Central memory CD8-positive, alpha-beta T cell (primary cell): ENCODE results near the gene NCK2.

Experiments
- ATAC-seq: fragments of 150-1000 bp; cut with Tn5 transposase; replicated peaks from 2 replicates; pipeline ENCODE4 v1.10.0; 2022; ENCODE audit warnings: mild to moderate bottlenecking, moderate FRiP score, moderate number of reproducible peaks; ENCODE audit not compliant: poor library complexity, severe bottlenecking; ENCODE audit errors: extremely low read depth
- DNase-seq, 2 donors: peaks; one replicate each; pipeline ENCODE4 v3.0.0; 2021; ENCODE audit warnings: low spot score in 2 of 2
- H3K27ac Mint-ChIP-seq: one replicate; pipeline ENCODE4 v1.8.0; 2022; ENCODE audit warnings: low read depth, mild to moderate bottlenecking, moderate library complexity, mixed read lengths
- H3K27me3 Mint-ChIP-seq: one replicate; pipeline ENCODE4 v1.8.0; 2022; ENCODE audit warnings: mixed read lengths
- H3K36me3 Mint-ChIP-seq: one replicate; pipeline ENCODE4 v1.8.0; 2022; ENCODE audit warnings: mild to moderate bottlenecking, moderate library complexity, mixed read lengths; ENCODE audit not compliant: insufficient read depth
- H3K4me1 Mint-ChIP-seq: one replicate; pipeline ENCODE4 v1.8.0; 2022; ENCODE audit warnings: mixed read lengths
- H3K4me3 Mint-ChIP-seq: one replicate; pipeline ENCODE4 v1.8.0; 2022; ENCODE audit warnings: mild to moderate bottlenecking, moderate library complexity, mixed read lengths
- H3K9me3 Mint-ChIP-seq: one replicate; pipeline ENCODE4 v1.8.0; 2022; ENCODE audit warnings: mixed read lengths

Gene NCK2

GRCh38 chr2:105794926-105795574 is 50.3 kb downstream of the NCK2 start:
- Mint-ChIP-seq H3K4me1 (peaks cover 88% of the 10 kb centered on the region), H3K9me3 (no peaks in the 10 kb centered on the region), H3K27me3 (no peaks in the 10 kb centered on the region), H3K27ac (peak overlapping the region; percentile 94), H3K36me3 (peaks cover 16% of the 10 kb centered on the region), H3K4me3 (peak overlapping the region; percentile 75)
- ATAC-seq (no peak), DNase-seq (no peak)

DNA sequence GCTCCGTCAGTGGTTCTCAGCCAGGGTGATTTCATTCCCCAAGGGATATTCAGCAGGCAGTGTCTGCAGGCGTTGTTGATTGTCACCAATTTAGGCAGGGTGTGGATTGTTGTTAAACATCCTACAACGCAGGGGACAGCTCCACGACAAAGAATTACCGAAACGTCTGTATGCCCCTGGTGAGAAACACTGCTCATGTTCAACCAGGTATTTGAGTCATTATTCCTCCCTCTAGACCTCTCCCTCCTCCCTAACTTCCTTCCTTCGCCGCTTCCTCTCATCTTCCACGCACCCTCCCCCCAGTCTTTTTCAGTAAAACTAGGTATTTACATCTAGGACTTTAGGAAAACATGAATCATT is 50.8 kb downstream of the NCK2 start:
- H3K27ac Mint-ChIP-seq = peak overlapping the region; percentile 94
- ATAC-seq (no peak), DNase-seq (no peak)
- H3K27me3 Mint-ChIP-seq = no peaks in the 10 kb centered on the region
- H3K9me3 Mint-ChIP-seq = no peaks in the 10 kb centered on the region
- H3K4me3 Mint-ChIP-seq = peak overlapping the region; percentile 75
- peaks cover 88% of the 10 kb centered on the region for H3K4me1 Mint-ChIP-seq
- H3K36me3 Mint-ChIP-seq = peaks cover 16% of the 10 kb centered on the region

DNA sequence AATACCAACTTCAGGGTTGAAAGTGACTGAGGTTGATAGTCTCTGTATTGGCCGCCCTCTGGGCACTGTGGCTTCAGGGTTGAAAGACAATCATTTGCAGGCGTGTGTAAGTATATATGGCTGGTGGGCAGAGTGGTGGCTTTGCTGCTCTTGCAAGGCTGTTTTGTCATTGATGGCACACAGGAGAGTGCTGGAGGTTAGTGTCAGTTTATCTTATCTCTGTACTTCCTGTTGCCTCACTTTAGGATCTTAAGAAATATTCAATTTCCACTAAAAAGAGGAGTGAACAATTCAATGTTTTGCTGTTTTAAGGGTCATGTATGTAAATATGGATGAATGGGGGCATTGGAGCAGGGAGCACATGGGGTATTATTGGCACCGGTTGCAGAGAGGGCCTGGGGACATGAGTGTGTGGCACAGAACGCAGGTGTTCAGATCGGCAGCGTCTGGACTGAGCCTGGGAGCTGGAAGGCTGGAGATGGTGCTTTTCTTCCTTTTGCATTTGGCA is 51.5 kb downstream of the NCK2 start:
- no peaks in the 10 kb centered on the region for H3K27me3 Mint-ChIP-seq
- ATAC-seq (peak; percentile 50), DNase-seq (no peak)
- H3K4me1 Mint-ChIP-seq = peaks cover 88% of the 10 kb centered on the region
- peak overlapping the region; percentile 94 for H3K27ac Mint-ChIP-seq
- peak overlapping the region; percentile 75 for H3K4me3 Mint-ChIP-seq
- peaks cover 19% of the 10 kb centered on the region for H3K36me3 Mint-ChIP-seq
- H3K9me3 Mint-ChIP-seq = no peaks in the 10 kb centered on the region

- Mint-ChIP-seq H3K27me3 (no peaks in the 10 kb centered on the region), H3K36me3 (peaks cover 19% of the 10 kb centered on the region), H3K9me3 (no peaks in the 10 kb centered on the region), H3K4me1 (peaks cover 88% of the 10 kb centered on the region), H3K4me3 (peak overlapping the region; percentile 75), H3K27ac (peak overlapping the region; percentile 94)
- DNase-seq = no peak
- no peak for ATAC-seq
Observed at GRCh38 chr2:105796791-105797190, 52.1 kb downstream of the NCK2 start.

DNA sequence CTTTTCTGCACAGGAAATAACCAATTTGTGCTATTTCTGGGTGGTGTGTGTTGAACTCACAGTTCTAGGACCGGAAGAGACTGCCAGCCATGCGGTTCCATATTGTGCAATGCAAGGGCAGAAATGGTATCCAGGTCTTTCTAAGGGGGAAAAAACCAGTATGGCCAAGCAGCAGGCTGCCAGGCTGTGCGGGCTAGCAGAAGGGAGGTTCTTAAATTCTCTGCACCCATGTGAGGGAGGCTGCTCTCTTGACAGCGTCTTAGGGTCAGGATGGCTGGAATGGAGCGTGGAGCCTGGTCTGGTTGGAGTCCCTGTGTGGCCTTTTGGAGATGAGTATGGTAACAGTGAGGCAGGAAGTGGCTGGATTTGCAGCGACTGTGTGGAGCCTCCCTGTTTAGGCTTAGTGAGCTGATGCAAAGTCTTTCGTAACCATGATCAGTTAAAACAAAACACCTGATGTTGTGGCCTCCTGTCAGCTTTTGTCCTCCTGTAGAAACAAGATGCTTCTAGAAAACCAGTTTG is 52.6 kb downstream of the NCK2 start:
- H3K36me3 Mint-ChIP-seq = peaks cover 22% of the 10 kb centered on the region
- no peaks in the 10 kb centered on the region for H3K9me3 Mint-ChIP-seq
- peak in 1 of 2 donors; percentile 46 for DNase-seq

DNA sequence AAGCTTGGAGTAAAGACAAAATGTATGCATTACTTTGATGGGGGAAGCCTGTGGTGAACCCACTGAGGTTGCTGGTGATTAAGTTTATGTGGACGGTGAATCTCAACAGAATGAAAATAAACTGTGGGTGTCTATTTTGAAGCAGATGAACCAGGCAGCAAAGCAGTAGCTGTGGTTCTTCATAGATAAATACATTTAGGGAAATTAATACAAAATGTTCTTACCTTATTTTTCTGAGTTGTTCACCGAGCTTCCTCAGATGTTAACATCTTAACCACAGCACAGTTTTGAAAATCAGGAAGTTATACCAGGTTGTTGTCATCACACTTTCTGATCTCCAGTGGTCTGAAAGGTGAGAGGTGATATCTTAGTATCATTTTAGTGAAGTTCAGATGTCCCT is 53.9 kb downstream of the NCK2 start:
- DNase-seq = peak in 1 of 2 donors; percentile 40
- peak; percentile 30 for ATAC-seq
- H3K27ac Mint-ChIP-seq = peak overlapping the region; percentile 94

More for the DNA sequence above, 52.6 kb downstream of the NCK2 start:
- Mint-ChIP-seq H3K27ac (peak overlapping the region; percentile 94), H3K27me3 (no peaks in the 10 kb centered on the region), H3K4me3 (peak overlapping the region; percentile 74), H3K4me1 (peaks cover 88% of the 10 kb centered on the region)
- ATAC-seq = peak; percentile 42

DNA sequence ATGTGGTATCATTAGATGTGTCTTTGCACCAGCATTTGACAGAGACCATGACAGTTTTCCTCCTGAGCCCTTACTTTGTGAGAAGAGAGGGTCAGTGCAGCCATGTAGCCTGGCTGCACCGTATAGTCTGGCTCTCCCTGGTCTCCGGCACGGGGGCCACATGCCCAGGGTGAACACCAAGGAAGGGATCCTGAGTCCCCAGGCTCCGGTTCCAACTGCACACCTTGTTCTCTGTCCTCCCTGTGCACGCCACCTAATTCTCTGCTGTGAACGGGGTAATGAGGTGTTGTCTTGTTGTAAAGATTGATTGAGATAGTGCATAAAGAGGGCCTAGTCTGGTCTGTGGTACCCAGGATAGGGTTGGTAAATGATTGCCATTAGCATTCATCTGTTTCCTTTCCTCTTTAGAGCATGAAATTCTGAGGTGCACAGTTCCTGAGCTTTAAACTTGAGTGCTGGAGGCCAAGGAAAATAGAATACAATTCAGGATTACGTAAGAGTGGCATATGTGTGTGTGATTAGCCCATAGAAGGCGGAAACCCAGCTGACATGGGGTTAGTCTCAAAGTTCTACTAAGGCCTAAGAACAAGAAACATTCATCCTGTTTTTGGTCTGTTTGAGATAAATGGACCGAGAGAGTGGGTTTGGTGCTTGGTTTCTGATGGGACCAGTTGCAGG is 55.5 kb downstream of the NCK2 start:
- peak overlapping the region; percentile 94 for H3K27ac Mint-ChIP-seq
- H3K36me3 Mint-ChIP-seq = peaks cover 29% of the 10 kb centered on the region
- no peaks in the 10 kb centered on the region for H3K27me3 Mint-ChIP-seq
- no peaks in the 10 kb centered on the region for H3K9me3 Mint-ChIP-seq
- ATAC-seq (no peak), DNase-seq (no peak)
- H3K4me1 Mint-ChIP-seq = peaks cover 97% of the 10 kb centered on the region
- peak overlapping the region; percentile 75 for H3K4me3 Mint-ChIP-seq

More for the DNA sequence above, 53.9 kb downstream of the NCK2 start:
- Mint-ChIP-seq H3K4me1 (peaks cover 88% of the 10 kb centered on the region), H3K27me3 (no peaks in the 10 kb centered on the region), H3K9me3 (no peaks in the 10 kb centered on the region), H3K36me3 (peaks cover 29% of the 10 kb centered on the region), H3K4me3 (peak overlapping the region; percentile 74)

DNA sequence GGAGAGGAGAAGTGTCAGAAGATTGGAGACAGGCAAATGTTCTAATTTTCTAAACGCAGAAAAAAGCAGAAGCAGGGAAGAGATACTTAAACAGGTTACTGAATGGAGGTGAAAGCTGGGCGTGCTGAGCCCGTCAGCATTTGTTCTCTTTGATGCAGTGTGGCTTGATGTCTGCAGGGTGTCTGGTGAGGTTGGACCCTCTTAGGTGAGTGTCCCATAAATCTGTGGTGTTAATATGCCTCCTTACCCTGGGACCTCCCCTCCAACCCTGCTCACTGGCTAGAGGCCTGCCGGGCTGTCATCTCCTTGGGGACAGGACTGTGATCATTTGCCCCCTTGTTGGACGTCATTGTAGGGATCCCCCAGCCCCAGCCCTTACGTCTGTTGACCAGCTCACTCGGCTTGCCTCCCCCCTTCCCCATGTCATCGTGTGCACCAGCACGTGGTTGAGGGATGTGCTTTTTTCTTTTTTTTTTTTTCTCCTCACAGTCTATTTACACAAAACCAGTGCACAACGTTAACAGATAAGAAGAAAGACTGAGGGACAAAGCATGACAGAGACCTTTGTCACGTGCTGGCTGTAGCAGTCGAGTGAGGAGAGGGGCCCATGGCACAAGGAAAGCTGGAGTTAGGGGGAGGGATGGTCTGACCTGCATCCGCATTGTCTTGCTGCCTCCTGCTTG is 56.4 kb downstream of the NCK2 start:
- Mint-ChIP-seq H3K9me3 (no peaks in the 10 kb centered on the region), H3K4me1 (peaks cover 95% of the 10 kb centered on the region), H3K27ac (peak overlapping the region; percentile 94), H3K27me3 (no peaks in the 10 kb centered on the region), H3K36me3 (peaks cover 25% of the 10 kb centered on the region), H3K4me3 (peak overlapping the region; percentile 75)
- DNase-seq (no peak), ATAC-seq (no peak)

DNA sequence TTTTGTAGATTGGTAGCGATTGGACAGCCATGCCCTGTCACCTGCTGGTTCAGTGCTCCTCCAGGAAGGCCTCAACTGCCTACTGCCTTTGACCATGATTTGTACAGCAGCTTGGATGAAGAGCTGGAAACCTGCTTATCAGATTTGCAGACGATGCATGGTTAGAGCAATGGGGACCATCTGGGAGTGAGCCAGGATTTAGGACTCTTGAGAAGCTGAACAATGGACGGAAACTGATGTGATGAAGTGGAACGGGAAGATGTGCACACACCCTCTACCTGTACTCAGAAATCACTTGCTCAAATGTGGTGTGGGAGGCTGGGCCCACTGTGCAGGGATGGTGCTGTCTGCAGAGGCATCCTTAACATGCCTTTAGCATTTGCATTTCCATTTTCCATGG is 57.2 kb downstream of the NCK2 start:
- peak overlapping the region; percentile 75 for H3K4me3 Mint-ChIP-seq

GRCh38 chr2:105802587-105802986 is 57.9 kb downstream of the NCK2 start:
- Mint-ChIP-seq H3K4me1 (peaks cover 93% of the 10 kb centered on the region), H3K36me3 (peaks cover 28% of the 10 kb centered on the region), H3K27ac (peak overlapping the region; percentile 94), H3K27me3 (no peaks in the 10 kb centered on the region), H3K4me3 (peak overlapping the region; percentile 75), H3K9me3 (no peaks in the 10 kb centered on the region)
- peak; percentile 83 for ATAC-seq
- DNase-seq = peak in 1 of 2 donors; percentile 76

More for the DNA sequence above, 57.2 kb downstream of the NCK2 start:
- Mint-ChIP-seq H3K36me3 (peaks cover 30% of the 10 kb centered on the region), H3K27me3 (no peaks in the 10 kb centered on the region), H3K27ac (peak overlapping the region; percentile 94), H3K9me3 (no peaks in the 10 kb centered on the region), H3K4me1 (peaks cover 93% of the 10 kb centered on the region)
- DNase-seq (no peak), ATAC-seq (no peak)

- Mint-ChIP-seq H3K4me1 (peaks cover 93% of the 10 kb centered on the region), H3K27me3 (no peaks in the 10 kb centered on the region), H3K9me3 (no peaks in the 10 kb centered on the region), H3K27ac (peak overlapping the region; percentile 94), H3K4me3 (peak overlapping the region; percentile 75), H3K36me3 (peaks cover 27% of the 10 kb centered on the region)
- ATAC-seq = peak; percentile 17
- no peak for DNase-seq
Observed at GRCh38 chr2:105803337-105803736, 58.6 kb downstream of the NCK2 start.

GRCh38 chr2:105803773-105804172 is 59.1 kb downstream of the NCK2 start:
- Mint-ChIP-seq H3K36me3 (peaks cover 26% of the 10 kb centered on the region), H3K4me1 (peaks cover 93% of the 10 kb centered on the region), H3K27ac (peak overlapping the region; percentile 94), H3K27me3 (no peaks in the 10 kb centered on the region), H3K4me3 (peak overlapping the region; percentile 75), H3K9me3 (no peaks in the 10 kb centered on the region)
- ATAC-seq (no peak), DNase-seq (no peak)
